ENCODE measurements around the gene IKBIP. TPM values are rescaled to one million over a fixed set of nuclear protein-coding genes. Genes with fewer than 3 reads are reported as not detected.

The IKBIP gene
- total RNA-seq = 21.2 and 28.5 TPM in 2 replicates

GRCh38 chr12:98644712-98645571 is at the start of gene IKBIP, which contains the start of gene APAF1:
IKBIP (minus strand) TSS chr12:98644788; CDS start chr12:98644701, 87 bp downstream.
APAF1 (plus strand) TSS chr12:98645290; CDS start chr12:98648360, 3,070 bp downstream.
- H3K36me3 ChIP-seq (ENCODE audit: control insufficient read depth, insufficient read depth, low read length) = no peaks in the 10 kb centered on the region
- no peaks in the 10 kb centered on the region for H3K27me3 ChIP-seq (ENCODE audit: control insufficient read depth, insufficient read depth, low read length)
- peak; percentile 68 for DNase-seq (ENCODE audit: low read depth)
- TF ChIP-seq CTCF (IDR thresholded peaks at IDR 0.05; ENCODE audit: insufficient read depth, low read length, poor library complexity, severe bottlenecking) = no peak
- H3K4me3 ChIP-seq (ENCODE audit: low read depth, low read length) = peak within 1 kb of the TSS; percentile 68

GRCh38 chr12:98691351-98691750 is 46.8 kb upstream of the IKBIP start:
- Histone ChIP-seq H3K36me3 (ENCODE audit: control insufficient read depth, insufficient read depth, low read length) (no peaks in the 10 kb centered on the region), H3K4me3 (ENCODE audit: low read depth, low read length) (no peak overlapping the region), H3K27me3 (ENCODE audit: control insufficient read depth, insufficient read depth, low read length) (no peaks in the 10 kb centered on the region)
- DNase-seq (ENCODE audit: low read depth) = no peak
- TF ChIP-seq CTCF (IDR thresholded peaks at IDR 0.05; ENCODE audit: insufficient read depth, low read length, poor library complexity, severe bottlenecking) = no peak

GRCh38 chr12:98686603-98687002 is 42.0 kb upstream of the IKBIP start:
- H3K36me3 ChIP-seq (ENCODE audit: control insufficient read depth, insufficient read depth, low read length) = peaks cover 2% of the 10 kb centered on the region
- no peaks in the 10 kb centered on the region for H3K27me3 ChIP-seq (ENCODE audit: control insufficient read depth, insufficient read depth, low read length)
- H3K4me3 ChIP-seq (ENCODE audit: low read depth, low read length) = no peak overlapping the region
- no peak for DNase-seq (ENCODE audit: low read depth)
- no peak for TF ChIP-seq CTCF (IDR thresholded peaks at IDR 0.05; ENCODE audit: insufficient read depth, low read length, poor library complexity, severe bottlenecking)

GRCh38 chr12:98684199-98684598 is 39.6 kb upstream of the IKBIP start:
- no peak for DNase-seq (ENCODE audit: low read depth)
- no peak for TF ChIP-seq CTCF (IDR thresholded peaks at IDR 0.05; ENCODE audit: insufficient read depth, low read length, poor library complexity, severe bottlenecking)
- Histone ChIP-seq H3K4me3 (ENCODE audit: low read depth, low read length) (no peak overlapping the region), H3K36me3 (ENCODE audit: control insufficient read depth, insufficient read depth, low read length) (peaks cover 2% of the 10 kb centered on the region), H3K27me3 (ENCODE audit: control insufficient read depth, insufficient read depth, low read length) (no peaks in the 10 kb centered on the region)

GRCh38 chr12:98679611-98680005 is 35.0 kb upstream of the IKBIP start:
- Histone ChIP-seq H3K4me3 (ENCODE audit: low read depth, low read length) (no peak overlapping the region), H3K36me3 (ENCODE audit: control insufficient read depth, insufficient read depth, low read length) (peaks cover 2% of the 10 kb centered on the region), H3K27me3 (ENCODE audit: control insufficient read depth, insufficient read depth, low read length) (no peaks in the 10 kb centered on the region)
- no peak for TF ChIP-seq CTCF (IDR thresholded peaks at IDR 0.05; ENCODE audit: insufficient read depth, low read length, poor library complexity, severe bottlenecking)
- DNase-seq (ENCODE audit: low read depth) = no peak
